ENCODE data around the gene NRGN. TPM values are rescaled to one million over a fixed set of nuclear protein-coding genes. Genes with fewer than 3 reads are reported as not detected.
A peak's percentile ranks its signal among the peaks of the same experiment; 100 is the strongest.

Gene NRGN
- total RNA-seq, 4 donors from 2014 or later, result 0.40 to 3.6 (median 2.7) TPM

GRCh38 chr11:124761301-124762104, 21.8 kb downstream of the NRGN start:
- Histone ChIP-seq H3K4me3 (replicated peaks in 1 of 3) (peak overlapping the region; percentile 48 to 93 (median 88)), H3K27ac (peak overlapping the region; percentile 89 to 98 (median 94)), H3K9me3 (no peaks in the 10 kb centered on the region), H3K4me1 (peaks cover 28 to 69% of the 10 kb centered on the region in 2 donors), H3K36me3 (peaks cover 0 to 6% of the 10 kb centered on the region in 2 donors), H3K27me3 (no peaks in the 10 kb centered on the region)
- 7 to 19% methylated on average over 10 to 18 of the region's 25 CpGs for WGBS, 2 donors
- TF ChIP-seq POLR2A (IDR thresholded peaks at IDR 0.05), result no peak
- no peak for TF ChIP-seq CTCF (IDR thresholded peaks at IDR 0.05)
- intact Hi-C loops (cut with DNase I), result loop anchor here (5.0 kb wide), 2 partner anchors 36 to 89 kb away; partner anchors contain the start of genes SIAE and SPA17
- peak; percentile 42 to 43 for DNase-seq

GRCh38 chr11:124762105-124762623, 22.4 kb downstream of the NRGN start, which contains the start of gene ESAM:
Gene ESAM, minus strand, starts transcription at chr11:124762290. Its CDS starts 136 bp downstream, at chr11:124762154.
- Histone ChIP-seq H3K9me3 (no peaks in the 10 kb centered on the region), H3K27ac (peak within 1 kb of the TSS; percentile 89 to 98 (median 94)), H3K27me3 (no peaks in the 10 kb centered on the region), H3K4me3 (replicated peaks in 1 of 3) (peak within 1 kb of the TSS; percentile 48 to 93 (median 88)), H3K4me1 (peaks cover 28 to 63% of the 10 kb centered on the region in 2 donors), H3K36me3 (peaks cover 0 to under 1% of the 10 kb centered on the region in 2 donors)
- TF ChIP-seq POLR2A (IDR thresholded peaks at IDR 0.05) (peak; percentile 62 to 94), CTCF (IDR thresholded peaks at IDR 0.05) (no peak)
- WGBS, 2 donors, result 0 to 1% methylated on average over 8 to 14 of the region's 55 CpGs
- DNase-seq, result peak; percentile 86
- intact Hi-C loops (cut with DNase I), result loop anchor here (5.0 kb wide), 2 partner anchors 35 to 90 kb away; partner anchors contain the start of genes SIAE and SPA17

- WGBS, 2 donors, result 0 to 1% methylated on average over 4 to 19 of the region's 45 CpGs
- peak; percentile 59 to 60 for DNase-seq
- intact Hi-C loops (cut with DNase I), result loop anchor here (5.0 kb wide), 2 partner anchors 35 to 90 kb away; partner anchors contain the start of genes SIAE and SPA17
- no peak for TF ChIP-seq CTCF (IDR thresholded peaks at IDR 0.05)
- TF ChIP-seq POLR2A (IDR thresholded peaks at IDR 0.05), result no peak
- H3K27me3 ChIP-seq, result no peaks in the 10 kb centered on the region
- H3K4me1 ChIP-seq, result peaks cover 28 to 57% of the 10 kb centered on the region in 2 donors
- peaks cover 0 to 3% of the 10 kb centered on the region in 2 donors for H3K36me3 ChIP-seq
- peak overlapping the region; percentile 30 to 93 (median 65) for H3K4me3 ChIP-seq (replicated peaks in 1 of 3)
- H3K9me3 ChIP-seq, result no peaks in the 10 kb centered on the region
- peak overlapping the region; percentile 89 to 98 (median 94) for H3K27ac ChIP-seq
These were observed 22.9 kb downstream of the NRGN start for GRCh38 chr11:124762624-124763155.

- TF ChIP-seq CTCF (IDR thresholded peaks at IDR 0.05) (peak; percentile 57 to 88 (median 74)), POLR2A (IDR thresholded peaks at IDR 0.05) (peak in 1 of 2 donors; percentile 29)
- H3K4me1 ChIP-seq, result peaks cover 28 to 51% of the 10 kb centered on the region in 2 donors
These were observed 23.6 kb downstream of the NRGN start for GRCh38 chr11:124763156-124763947.

More at GRCh38 chr11:124763156-124763947, 23.6 kb downstream of the NRGN start:
- Histone ChIP-seq H3K36me3 (peaks cover 0 to 3% of the 10 kb centered on the region in 2 donors), H3K4me3 (replicated peaks in 1 of 3) (peak overlapping the region; percentile 30 to 93 (median 65)), H3K9me3 (no peaks in the 10 kb centered on the region), H3K27ac (peak overlapping the region; percentile 89 to 98 (median 94)), H3K27me3 (no peaks in the 10 kb centered on the region)
- DNase-seq, result peak; percentile 95 to 98
- intact Hi-C loops (cut with DNase I), result loop anchor here (5.0 kb wide), 2 partner anchors 34 to 91 kb away; partner anchors contain the start of genes SIAE and SPA17
- 2 to 4% methylated on average over 21 of the region's 21 CpGs for WGBS, 2 donors
